ENCODE data around the gene SERPINB13.

Gene SERPINB13

GRCh38 chr18:63590966-63591695 lies 4.0 kb downstream of the SERPINB13 start:
- TF ChIP-seq EP300 (IDR thresholded peaks at IDR 0.05; ENCODE audit: borderline replicate concordance), result no peak
- TF ChIP-seq NFIC (IDR thresholded peaks at IDR 0.05), result no peak
- no peak for TF ChIP-seq TEAD4 (IDR thresholded peaks at IDR 0.05)
- no peak for TF ChIP-seq CEBPB (IDR thresholded peaks at IDR 0.05)
- TF ChIP-seq TCF12 (IDR thresholded peaks at IDR 0.05; ENCODE audit: low read depth), result no peak
- no peak for TF ChIP-seq FOXM1 (IDR thresholded peaks at IDR 0.05; ENCODE audit: borderline replicate concordance, low read depth)
- TF ChIP-seq ZBTB7A (IDR thresholded peaks at IDR 0.05; ENCODE audit: low read depth), result no peak
- TF ChIP-seq MAX (IDR thresholded peaks at IDR 0.05), result no peak
- no peak for TF ChIP-seq REST (IDR thresholded peaks at IDR 0.05; ENCODE audit: low read depth)
- no peak for TF ChIP-seq YY1 (IDR thresholded peaks at IDR 0.05; ENCODE audit: low read depth)
- no peak for TF ChIP-seq TAF1 (IDR thresholded peaks at IDR 0.05; ENCODE audit: low read depth)
- TF ChIP-seq RAD21 (IDR thresholded peaks at IDR 0.05; ENCODE audit: low read depth), result no peak
- no peak for TF ChIP-seq CREB1 (IDR thresholded peaks at IDR 0.05; ENCODE audit: low read depth)
- no peak for TF ChIP-seq USF1 (IDR thresholded peaks at IDR 0.05)
- no peak for TF ChIP-seq EGR1 (IDR thresholded peaks at IDR 0.05)

GRCh38 chr18:63591725-63592124 lies 4.6 kb downstream of the SERPINB13 start:
- TF ChIP-seq USF1 (IDR thresholded peaks at IDR 0.05), result no peak
- TF ChIP-seq CEBPB (IDR thresholded peaks at IDR 0.05), result no peak
- TF ChIP-seq RAD21 (IDR thresholded peaks at IDR 0.05; ENCODE audit: low read depth), result no peak
- no peak for TF ChIP-seq TAF1 (IDR thresholded peaks at IDR 0.05; ENCODE audit: low read depth)
- no peak for TF ChIP-seq FOXM1 (IDR thresholded peaks at IDR 0.05; ENCODE audit: borderline replicate concordance, low read depth)
- no peak for TF ChIP-seq EP300 (IDR thresholded peaks at IDR 0.05; ENCODE audit: borderline replicate concordance)
- no peak for TF ChIP-seq REST (IDR thresholded peaks at IDR 0.05; ENCODE audit: low read depth)
- TF ChIP-seq TEAD4 (IDR thresholded peaks at IDR 0.05), result no peak

GRCh38 chr18:63592471-63592870 lies 5.3 kb downstream of the SERPINB13 start:
- no peak for TF ChIP-seq MAX (IDR thresholded peaks at IDR 0.05)
- no peak for TF ChIP-seq YY1 (IDR thresholded peaks at IDR 0.05; ENCODE audit: low read depth)
- no peak for TF ChIP-seq EGR1 (IDR thresholded peaks at IDR 0.05)
- no peak for TF ChIP-seq TAF1 (IDR thresholded peaks at IDR 0.05; ENCODE audit: low read depth)
- TF ChIP-seq USF1 (IDR thresholded peaks at IDR 0.05), result no peak
- no peak for TF ChIP-seq RAD21 (IDR thresholded peaks at IDR 0.05; ENCODE audit: low read depth)
- TF ChIP-seq CREB1 (IDR thresholded peaks at IDR 0.05; ENCODE audit: low read depth), result no peak
- no peak for TF ChIP-seq REST (IDR thresholded peaks at IDR 0.05; ENCODE audit: low read depth)
- no peak for TF ChIP-seq ZBTB7A (IDR thresholded peaks at IDR 0.05; ENCODE audit: low read depth)
- no peak for TF ChIP-seq TEAD4 (IDR thresholded peaks at IDR 0.05)
- no peak for TF ChIP-seq FOXM1 (IDR thresholded peaks at IDR 0.05; ENCODE audit: borderline replicate concordance, low read depth)
- TF ChIP-seq TCF12 (IDR thresholded peaks at IDR 0.05; ENCODE audit: low read depth), result no peak
- no peak for TF ChIP-seq CEBPB (IDR thresholded peaks at IDR 0.05)
- TF ChIP-seq NFIC (IDR thresholded peaks at IDR 0.05), result no peak
- no peak for TF ChIP-seq EP300 (IDR thresholded peaks at IDR 0.05; ENCODE audit: borderline replicate concordance)

- TF ChIP-seq CEBPB (IDR thresholded peaks at IDR 0.05) (no peak), EGR1 (IDR thresholded peaks at IDR 0.05) (no peak), REST (IDR thresholded peaks at IDR 0.05; ENCODE audit: low read depth) (no peak), YY1 (IDR thresholded peaks at IDR 0.05; ENCODE audit: low read depth) (no peak), EP300 (IDR thresholded peaks at IDR 0.05; ENCODE audit: borderline replicate concordance) (no peak), FOXM1 (IDR thresholded peaks at IDR 0.05; ENCODE audit: borderline replicate concordance, low read depth) (no peak), USF1 (IDR thresholded peaks at IDR 0.05) (no peak), NFIC (IDR thresholded peaks at IDR 0.05) (no peak), ZBTB7A (IDR thresholded peaks at IDR 0.05; ENCODE audit: low read depth) (no peak)
These were observed 9.8 kb downstream of the SERPINB13 start for GRCh38 chr18:63596964-63597363.

Data from Ishikawa (cell line).